IPS-NIHi11 (cell line): ENCODE results near the gene TCAP.

Source experiments
- DNase-seq: peaks from one replicate; pipeline ENCODE4 v3.0.0; 2012; ENCODE audit warnings: mixed read lengths, low spot score

TCAP gene

DNA sequence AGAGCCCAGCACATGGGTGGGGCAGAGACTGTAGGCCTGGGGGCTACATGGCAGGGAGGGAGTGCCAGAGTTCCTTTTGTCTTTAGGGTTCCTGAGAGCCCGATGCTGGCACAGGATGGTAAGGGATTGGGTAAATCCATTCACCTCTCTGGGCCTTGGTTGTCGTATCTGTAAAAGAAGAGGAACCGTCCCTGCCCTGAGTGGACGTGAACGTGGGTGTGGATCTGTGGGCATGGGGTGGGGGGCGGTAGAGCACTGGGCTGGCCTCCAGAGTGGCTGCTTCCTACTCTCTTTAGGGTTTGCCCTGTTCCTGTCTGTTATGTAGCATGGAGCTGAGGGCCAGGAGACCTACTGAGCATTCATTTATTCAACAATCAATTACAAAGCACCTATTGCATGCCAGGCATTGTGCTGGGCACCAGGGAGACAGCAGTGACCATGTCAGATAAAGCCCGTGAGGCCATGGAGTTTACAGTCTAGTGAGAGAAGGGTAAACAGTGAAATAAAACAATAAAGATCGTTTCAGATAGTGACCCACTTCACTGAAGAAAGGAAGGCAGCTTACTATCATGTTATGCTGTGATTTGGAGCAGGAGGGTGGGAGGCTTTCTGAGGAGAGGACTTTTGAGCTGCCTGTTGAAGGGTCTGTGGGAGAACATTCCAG, 13.1 kb upstream of the TCAP start:
- no peak for DNase-seq

DNA sequence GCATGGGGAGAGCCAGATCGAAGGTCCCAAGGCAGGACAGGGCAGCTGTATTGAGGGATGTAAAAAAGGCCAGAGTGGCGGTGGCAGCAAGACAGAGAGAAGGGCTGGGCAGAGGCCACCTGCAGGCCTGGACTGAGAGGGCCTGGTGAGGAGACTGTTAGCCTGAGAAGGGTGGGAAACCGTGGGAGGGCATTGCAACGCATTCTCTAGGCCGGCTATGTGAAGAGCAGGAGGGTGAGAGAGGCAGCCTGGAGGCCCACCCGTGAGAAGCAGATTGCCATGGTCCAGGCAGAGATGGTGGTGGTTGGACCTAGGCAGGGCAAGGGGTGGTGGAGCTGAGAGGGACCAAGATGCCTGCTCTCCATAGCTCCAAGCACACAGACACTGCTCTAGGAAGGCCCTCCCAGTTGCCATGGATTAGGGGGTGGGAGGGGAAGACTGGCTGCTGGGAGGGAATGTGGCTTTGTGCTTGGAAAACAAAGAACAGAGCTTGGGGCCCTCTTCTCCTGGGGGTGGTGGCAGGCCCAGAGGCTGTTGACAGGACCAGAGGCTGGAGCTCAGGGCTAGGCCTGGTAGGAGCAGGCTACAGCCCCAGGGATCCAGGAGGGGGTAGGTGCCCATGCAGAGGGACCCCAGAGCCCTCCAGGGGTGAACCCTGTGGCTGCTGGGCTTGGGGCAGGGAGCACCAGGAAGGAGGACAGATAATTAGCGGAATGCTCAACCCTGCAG, 12.4 kb upstream of the TCAP start:
- DNase-seq = peak; percentile 73

DNA sequence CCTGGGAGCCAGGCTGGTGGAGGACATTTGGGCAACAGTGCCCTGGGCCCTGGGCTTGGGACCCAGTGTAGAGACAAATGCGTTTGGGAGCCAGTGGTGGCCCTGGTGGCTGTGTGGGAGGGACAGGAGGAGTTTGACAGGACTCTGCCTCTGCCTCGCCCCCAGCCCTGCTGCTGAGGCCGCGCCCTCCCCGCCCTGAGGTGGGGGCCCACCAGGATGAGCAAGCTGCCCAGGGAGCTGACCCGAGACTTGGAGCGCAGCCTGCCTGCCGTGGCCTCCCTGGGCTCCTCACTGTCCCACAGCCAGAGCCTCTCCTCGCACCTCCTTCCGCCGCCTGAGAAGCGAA, 11.9 kb upstream of the TCAP start:
- no peak for DNase-seq

DNA sequence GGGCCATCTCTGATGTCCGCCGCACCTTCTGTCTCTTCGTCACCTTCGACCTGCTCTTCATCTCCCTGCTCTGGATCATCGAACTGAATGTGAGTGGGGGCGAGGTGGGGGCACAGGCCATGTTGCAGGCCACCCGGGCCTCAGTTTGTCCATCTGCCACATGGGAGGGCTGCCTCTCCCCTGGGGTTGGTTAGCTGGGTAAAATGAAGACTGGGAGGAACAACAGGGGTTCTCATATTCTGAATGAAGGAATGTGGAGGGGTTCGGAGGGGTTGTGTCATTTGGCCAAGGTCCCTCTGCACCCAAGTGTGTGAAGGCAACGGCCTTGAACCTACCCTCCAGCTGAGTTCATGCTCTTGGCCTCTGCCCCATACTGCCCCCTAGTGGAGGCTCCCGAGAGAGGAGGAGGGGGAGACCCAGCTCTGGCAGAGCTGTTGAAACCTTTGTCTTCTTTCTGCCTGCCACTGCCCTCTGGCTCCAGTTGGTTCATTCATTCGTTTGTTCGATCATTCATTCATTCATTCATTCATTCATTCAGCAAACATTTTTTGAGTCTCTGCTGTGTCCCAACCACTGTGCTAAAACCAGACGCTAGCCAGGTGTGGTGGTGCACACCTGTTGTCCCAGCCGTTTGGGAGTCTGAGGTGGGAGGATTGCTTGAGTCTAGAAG, 11.4 kb upstream of the TCAP start:
- peak; percentile 92 for DNase-seq

DNA sequence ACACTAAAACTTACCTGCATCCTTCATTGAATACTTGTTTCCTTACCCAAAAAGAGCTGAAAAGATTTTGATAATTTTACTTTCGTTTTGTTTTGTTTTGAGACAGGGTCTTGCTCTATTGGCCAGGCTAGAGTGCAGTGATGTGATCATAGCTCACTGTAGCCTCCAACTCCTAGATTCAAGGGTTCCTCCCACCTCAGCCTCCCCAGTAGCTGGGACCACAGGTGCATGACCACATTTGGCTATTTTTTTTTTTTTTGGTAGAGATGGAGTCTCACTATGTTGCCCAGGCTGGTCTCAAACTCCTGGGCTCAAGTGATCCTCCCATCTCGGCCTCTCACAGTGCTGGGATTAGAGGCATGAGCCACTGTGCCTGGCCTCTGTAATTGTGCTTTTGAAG, 10.0 kb upstream of the TCAP start:
- no peak for DNase-seq

DNA sequence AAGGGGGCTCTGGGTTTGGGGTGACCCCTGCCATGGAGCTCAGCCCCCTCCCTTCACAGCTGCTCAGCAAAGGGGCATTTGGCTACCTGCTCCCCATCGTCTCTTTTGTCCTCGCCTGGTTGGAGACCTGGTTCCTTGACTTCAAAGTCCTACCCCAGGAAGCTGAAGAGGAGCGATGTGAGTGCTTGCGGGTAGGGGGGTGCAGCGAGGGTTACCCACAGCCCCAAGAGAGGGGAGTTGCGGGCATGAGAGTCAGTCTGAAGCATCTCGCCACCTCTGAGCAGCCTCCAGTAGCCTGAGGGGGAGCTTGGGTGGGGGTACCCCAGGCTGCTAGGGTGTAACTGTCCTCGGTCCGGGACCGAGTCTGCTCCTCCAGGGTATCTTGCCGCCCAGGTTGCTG, 6.8 kb upstream of the TCAP start:
- no peak for DNase-seq

DNA sequence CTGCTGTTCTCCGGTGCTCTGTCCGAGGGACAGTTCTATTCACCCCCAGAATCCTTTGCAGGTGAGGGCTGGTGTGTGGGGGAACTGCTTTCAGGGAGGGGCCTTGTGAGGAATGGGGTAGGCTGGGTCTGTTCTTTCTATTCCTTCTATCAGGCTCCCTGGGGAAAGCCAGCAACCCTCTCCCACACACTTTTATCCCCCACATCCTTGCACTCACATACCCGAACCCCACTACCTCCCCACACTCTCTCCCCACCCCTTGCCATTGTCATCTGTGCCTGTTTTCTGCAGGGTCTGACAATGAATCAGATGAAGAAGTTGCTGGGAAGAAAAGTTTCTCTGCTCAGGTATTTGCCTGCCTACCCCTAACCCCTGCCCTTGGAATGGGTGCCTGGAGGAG, 6.4 kb upstream of the TCAP start:
- DNase-seq = no peak

DNA sequence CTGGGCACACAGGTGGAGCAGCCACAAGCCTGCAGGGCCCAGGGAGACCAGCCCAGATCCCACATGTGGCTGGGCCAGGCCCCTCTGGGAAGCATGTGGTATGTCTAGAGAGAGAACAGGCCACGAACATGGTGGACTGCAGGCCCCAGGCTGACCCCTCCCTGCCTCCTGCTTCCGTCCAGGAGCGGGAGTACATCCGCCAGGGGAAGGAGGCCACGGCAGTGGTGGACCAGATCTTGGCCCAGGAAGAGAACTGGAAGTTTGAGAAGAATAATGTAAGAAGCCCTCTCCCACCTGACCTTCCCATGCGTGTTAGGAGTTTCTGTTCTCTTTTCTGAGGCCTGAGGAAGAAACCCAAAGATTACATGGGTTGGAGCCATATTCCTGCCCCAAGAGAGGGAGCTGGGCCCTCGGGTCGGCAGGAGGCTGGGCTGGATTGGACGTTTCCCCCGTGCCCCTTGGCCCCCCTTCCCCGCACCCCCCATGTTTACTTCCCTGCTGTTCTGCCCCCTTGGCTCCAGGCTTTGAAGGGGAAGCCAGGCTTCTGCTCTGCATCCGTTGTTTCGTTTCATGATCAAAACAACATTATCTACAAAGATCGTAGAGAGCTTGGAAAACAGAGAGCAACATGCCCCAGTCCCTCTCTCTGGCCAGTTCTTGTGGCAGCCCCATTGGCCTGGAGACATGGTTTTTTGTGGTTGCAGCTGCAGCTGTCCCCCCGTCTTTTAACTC, 5.7 kb upstream of the TCAP start:
- DNase-seq = no peak

DNA sequence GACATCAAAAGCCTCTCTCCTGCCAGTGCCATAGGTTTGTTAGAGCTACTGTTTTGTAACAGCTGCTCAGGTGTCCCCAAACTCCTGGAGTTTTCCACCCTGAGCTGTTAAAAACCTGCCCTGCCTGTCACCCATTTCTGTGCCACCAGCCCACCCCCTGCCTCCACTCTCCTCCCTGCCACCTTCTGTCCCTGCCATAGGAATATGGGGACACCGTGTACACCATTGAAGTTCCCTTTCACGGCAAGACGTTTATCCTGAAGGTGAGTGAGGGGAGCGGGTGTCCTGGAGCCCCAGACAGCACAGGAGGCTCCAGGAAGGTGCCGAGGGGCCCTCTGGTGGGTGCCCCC, 5.2 kb upstream of the TCAP start:
- DNase-seq = no peak

DNA sequence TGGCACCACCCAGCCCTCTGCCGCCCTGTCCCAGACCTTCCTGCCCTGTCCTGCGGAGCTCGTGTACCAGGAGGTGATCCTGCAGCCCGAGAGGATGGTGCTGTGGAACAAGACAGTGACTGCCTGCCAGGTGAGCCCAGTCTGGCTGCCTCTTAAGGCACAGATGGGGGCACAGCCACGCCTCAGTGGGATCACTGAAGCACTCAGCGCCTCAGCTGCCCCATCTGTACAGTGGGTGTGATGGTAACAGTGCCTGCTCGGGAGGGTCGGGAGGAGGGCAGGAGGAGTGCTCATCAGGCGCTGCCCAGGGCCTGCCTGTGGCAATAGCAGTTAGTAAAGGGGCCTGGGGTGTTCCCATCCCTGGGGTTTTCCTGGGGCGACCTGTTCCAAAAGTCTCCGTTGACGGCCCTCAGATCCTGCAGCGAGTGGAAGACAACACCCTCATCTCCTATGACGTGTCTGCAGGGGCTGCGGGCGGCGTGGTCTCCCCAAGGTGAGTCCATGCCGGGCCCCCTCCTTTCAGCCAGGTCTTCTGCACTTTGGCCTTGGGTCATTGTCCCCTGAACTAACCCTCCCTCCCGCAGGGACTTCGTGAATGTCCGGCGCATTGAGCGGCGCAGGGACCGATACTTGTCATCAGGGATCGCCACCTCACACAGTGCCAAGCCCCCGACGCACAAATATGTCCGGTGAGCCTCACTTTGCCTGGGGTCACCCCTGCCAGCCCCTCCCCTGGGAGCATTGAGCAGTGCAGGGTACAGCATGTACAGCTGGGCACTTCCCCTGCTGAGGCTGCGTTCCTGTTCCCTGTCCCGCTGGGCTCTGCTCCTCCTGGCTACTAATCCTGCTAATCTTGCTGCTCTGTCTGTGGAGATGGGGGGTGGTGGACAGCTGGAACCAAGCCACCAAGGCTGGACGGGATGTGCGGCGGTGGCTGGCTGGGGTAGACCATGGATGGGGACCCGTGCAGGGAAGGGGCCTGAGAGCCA, 4.5 kb upstream of the TCAP start:
- no peak for DNase-seq

DNA sequence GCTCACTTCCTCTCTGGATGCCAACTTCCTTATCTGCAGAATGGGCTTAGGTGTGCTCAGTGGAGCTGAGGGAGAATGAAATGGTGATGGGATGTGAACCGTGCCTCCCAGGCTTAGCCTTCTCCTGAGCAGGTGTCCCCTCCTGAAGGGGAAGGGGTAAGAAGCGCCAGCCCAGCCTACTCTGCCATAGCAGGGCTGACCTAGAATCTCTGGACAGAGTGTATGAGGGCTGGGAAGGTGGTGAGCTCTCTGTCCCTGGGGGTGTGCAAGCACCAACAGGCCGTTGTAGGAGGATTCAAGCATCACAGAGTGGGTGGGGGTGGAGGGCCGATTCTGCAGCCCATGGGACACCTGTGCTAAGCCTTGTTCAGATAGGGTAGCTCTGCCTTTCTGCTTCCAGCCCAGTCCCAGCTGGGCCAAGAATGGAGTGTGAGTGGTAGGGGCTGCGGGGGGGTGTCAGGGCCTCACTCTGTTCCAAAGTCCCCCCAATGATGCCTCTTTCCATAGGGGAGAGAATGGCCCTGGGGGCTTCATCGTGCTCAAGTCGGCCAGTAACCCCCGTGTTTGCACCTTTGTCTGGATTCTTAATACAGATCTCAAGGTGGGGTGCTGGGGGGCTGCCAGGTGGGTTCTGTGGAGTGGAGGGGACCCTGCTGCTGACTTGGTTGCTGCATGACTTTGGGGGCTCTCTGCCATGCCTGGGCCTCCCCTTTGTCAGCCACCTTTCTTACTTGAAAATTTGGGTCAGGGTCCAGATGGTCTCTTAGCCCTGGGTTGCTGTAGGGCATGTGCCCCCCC, 3.2 kb upstream of the TCAP start:
- DNase-seq = no peak

DNA sequence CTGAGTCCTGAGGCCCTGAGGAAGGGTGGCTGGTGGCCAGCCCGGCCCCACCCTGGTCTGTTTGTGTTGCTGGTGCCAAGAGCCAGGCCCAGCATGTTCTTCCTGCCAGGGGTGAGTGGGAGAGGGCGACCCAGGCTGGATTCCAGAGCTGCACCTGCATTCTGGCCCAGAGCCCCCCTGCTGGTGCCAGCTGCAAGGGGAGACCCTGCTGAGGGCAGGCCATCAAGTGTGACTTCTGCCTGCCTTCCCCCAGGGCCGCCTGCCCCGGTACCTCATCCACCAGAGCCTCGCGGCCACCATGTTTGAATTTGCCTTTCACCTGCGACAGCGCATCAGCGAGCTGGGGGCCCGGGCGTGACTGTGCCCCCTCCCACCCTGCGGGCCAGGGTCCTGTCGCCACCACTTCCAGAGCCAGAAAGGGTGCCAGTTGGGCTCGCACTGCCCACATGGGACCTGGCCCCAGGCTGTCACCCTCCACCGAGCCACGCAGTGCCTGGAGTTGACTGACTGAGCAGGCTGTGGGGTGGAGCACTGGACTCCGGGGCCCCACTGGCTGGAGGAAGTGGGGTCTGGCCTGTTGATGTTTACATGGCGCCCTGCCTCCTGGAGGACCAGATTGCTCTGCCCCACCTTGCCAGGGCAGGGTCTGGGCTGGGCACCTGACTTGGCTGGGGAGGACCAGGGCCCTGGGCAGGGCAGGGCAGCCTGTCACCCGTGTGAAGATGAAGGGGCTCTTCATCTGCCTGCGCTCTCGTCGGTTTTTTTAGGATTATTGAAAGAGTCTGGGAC, 2.4 kb upstream of the TCAP start:
- peak; percentile 54 for DNase-seq

DNA sequence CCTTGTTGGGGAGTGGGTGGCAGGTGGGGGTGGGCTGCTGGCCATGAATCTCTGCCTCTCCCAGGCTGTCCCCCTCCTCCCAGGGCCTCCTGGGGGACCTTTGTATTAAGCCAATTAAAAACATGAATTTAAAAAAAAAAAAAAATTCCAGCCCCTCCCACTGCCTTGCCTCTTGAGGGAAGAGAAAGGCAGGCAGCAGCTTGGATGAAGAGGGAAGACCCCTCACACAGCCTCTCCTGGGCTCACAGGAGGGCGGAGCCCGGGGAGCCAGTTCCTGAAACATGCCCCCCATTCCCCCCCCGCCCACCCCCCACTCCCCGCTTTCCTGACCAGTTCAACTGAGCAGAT, 1.8 kb upstream of the TCAP start:
- peak; percentile 62 for DNase-seq

DNA sequence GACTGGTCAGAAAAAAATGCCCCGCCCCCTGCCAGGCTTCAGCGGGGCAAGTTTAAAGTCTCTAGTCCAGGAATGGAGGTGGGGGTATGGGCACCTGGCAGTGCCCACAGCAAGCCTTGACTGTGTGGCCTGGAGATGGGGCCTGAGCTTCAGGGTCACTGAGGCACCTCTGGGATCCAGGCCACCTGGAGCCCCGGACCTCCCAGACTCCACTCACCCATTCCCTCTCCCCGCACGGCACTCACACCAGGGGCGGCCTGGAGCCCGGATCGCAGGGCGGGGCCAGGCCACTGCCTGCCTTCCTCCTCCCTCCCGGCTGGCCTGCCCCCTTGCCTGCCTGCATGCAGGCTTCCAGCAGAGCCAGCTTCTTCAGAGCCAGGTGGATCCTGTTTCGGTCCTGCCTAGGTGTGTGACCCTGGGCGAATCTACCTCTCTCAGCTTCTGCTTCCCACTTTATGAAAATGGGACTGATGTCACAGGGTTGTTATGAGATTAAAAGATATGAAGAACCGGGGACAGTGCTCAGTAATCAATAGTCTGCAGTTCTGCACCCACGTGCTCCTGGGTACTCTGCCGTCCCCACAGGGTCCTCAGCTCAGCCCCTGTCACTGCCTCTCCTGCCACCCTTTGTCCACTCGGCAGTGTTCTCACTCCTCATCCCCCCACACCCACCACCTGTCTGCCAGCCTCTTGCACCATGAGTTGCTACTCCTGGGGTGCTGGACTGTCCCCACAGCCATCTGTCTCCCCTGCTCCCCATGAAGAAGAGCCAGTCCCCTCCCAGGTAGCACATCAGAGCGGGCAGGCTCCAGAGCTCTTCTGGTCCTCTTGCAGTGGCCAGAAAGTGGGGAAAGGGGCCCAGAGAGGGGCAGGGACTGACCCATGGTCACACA, 1.2 kb upstream of the TCAP start:
- DNase-seq = peak; percentile 89

DNA sequence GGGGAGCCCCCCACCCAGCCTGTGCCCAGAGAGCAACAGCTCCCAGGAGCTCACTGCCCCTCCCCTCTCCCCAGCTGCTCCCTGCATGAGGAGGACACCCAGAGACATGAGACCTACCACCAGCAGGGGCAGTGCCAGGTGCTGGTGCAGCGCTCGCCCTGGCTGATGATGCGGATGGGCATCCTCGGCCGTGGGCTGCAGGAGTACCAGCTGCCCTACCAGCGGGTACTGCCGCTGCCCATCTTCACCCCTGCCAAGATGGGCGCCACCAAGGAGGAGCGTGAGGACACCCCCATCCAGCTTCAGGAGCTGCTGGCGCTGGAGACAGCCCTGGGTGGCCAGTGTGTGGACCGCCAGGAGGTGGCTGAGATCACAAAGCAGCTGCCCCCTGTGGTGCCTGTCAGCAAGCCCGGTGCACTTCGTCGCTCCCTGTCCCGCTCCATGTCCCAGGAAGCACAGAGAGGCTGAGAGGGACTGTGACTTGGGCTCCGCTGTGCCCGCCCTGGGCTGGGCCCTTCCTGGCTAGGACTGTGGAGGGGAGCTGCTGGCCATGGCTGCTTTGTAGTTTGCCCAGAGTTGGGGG, 584 bp downstream of the TCAP start:
- no peak for DNase-seq

DNA sequence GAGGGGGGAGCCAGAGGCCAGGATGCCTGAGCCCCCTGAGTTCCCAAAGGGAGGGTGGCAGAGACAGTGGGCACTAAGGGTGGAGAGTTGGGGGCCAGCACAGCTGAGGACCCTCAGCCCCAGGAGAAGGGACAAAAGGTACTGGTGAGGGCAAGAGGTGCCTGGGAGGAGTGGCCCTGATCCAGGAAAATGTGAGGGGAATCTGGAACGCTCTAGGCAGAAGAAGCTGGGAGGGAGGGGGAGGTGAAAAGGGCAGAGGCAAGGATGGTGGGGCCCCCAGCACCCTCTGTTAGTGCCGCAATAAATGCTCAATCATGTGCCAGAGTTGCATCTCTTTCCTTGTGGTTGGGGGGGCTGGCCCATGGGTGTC, 1.1 kb downstream of the TCAP start:
- DNase-seq = no peak

DNA sequence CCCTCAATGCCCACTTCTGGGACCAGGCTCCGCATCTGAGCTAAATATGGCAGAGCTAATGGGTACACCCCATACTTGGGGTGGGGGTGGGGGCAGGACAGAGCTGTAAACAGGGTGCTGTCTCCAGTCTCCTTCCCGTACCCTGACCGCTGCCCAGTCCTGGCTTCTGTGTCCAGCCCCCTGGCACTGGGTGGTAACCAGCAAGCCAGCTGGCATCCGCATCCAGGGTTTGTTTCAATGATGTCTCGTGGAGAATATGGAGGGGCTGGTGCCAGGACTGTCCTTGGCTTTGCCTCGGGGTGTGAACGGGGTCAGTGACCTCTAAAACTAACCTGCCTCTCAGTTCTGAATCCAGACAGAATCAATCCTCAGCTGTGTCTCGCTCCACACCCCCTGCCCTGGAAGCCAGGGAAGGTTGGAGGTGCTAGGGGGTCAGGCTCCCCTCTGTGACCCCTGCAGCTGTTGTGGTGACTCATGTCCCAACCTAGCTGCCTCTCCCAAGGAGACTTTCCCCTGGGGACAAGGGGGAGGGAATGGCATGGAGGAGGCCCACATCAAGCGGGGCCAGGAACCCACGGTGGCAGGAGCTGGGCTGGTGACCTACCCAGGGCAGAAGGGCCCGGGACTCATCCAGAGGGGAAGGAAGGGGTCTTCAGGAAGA, 1.6 kb downstream of the TCAP start:
- DNase-seq = no peak

DNA sequence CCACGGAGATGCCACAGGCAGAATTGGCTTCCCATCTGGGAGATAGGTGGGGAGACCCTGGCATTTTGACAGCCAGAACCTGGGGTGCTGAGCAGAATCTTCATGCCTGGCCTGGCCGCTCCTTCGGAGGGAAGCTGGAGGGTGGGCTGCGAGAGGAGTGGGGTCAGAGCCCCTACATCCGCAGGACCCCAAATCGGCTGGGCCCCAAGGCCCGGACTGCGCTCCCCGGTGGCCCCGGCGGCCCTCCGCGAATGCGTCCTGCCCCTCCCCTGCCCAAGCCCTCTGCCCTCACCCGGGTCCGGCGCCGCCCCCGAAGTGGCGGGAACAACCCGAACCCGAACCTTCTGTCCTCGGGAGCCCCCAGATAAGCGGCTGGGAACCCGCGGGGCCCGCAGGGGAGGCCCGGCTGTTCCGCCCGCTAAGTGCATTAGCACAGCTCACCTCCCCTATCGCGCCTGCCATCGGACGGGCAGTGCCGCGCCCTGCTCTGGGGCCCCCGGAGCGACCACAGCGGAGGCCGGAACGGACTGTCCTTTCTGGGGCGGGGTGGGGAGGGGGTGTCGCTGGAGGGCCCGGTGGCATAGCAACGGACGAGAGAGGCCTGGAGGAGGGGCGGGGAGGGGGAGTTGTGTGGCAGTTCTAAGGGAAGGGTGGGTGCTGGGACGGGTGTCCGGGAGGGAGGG, 2.3 kb downstream of the TCAP start:
- DNase-seq = peak; percentile 46
